GM19023 (cell line): Measurements from ENCODE around the gene MDN1.
"Not testable (repeated sequence)": the region's sequence is repeated elsewhere in the genome, so short reads cannot be mapped to it uniquely, and the experiment has no call there.

Experiments
- ATAC-seq: cut with Tn5 transposase; IDR thresholded peaks from one replicate; pipeline ENCODE4 v1.9.1; 2021; ENCODE audit warnings: mild to moderate bottlenecking, moderate library complexity; ENCODE audit not compliant: unreplicated experiment

Gene MDN1

GRCh38 chr6:89657445-89658158, 162.0 kb downstream of the MDN1 start:
- ATAC-seq: no peak

GRCh38 chr6:89655122-89655521, 164.5 kb downstream of the MDN1 start:
- no peak for ATAC-seq

GRCh38 chr6:89650579-89650978, 169.0 kb downstream of the MDN1 start:
- ATAC-seq: no peak

DNA sequence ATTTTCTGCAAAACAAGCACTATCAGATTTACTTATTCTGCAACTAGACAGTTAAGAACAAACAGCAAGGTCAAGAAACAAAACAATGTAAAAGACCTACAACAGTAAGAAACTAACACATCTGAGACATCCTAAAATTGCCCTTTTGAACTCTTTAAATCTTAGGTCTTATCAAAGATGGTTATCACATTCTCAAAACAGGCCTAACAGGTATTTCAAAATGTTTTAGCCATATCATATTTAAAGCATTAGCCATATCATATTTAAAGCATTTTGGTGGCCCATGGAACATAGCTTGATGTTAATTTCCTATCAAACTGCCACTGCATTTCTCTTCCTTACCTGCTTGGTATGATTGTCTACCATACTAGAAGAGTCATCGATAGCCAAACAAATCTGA, 169.9 kb downstream of the MDN1 start:
- no peak for ATAC-seq

- no peak for ATAC-seq
Measured at GRCh38 chr6:89644864-89645263, 174.7 kb downstream of the MDN1 start.

DNA sequence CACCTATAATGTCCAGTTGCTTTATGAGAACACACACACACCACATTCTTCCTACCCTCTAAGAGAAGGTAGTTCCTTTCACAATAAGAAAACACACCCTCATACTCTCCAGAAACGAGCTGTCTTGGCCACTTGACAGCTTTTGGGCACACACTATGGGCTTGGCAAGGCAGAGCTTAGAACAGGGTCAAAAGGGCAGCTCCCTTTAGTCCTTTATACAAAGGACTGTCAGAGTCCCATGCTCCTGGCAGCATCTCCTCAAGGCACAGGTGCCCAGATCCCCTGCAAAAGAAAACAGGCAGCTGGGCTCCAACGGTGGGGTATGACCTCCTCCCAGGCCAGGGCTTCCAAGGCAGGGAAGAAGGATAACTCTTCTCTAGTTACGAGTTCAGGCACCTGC, 176.2 kb downstream of the MDN1 start:
- no peak for ATAC-seq

- no peak for ATAC-seq
Measured at GRCh38 chr6:89642956-89643355, 176.6 kb downstream of the MDN1 start.

- not testable (repeated sequence) for ATAC-seq
Measured at GRCh38 chr6:89641581-89641980, 178.0 kb downstream of the MDN1 start.

DNA sequence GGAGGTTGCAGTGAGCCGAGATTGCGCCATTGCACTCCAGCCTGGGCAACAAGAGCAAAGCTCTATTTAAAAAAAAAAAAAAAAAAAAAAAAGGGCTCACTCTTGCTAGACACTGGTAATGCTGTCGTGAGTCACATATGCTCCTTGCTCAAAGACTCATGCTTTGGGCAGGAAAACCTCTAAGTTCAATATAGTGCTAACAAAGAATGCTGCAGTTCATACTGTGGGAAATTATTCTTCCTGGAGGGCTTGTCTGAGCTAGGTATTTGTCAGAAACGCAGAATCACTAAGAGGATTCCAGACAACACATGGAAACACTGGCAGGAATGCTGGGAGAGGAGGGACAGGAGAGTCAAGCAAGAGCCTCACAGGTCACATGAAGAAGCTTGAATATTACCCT, 178.8 kb downstream of the MDN1 start:
- ATAC-seq: no peak

- ATAC-seq: peak; percentile 99
Measured at GRCh38 chr6:89638320-89639195, 181.0 kb downstream of the MDN1 start, which contains the start of gene LYRM2. LYRM2 (minus strand) TSS chr6:89638747; CDS start chr6:89638716, 31 bp downstream.

DNA sequence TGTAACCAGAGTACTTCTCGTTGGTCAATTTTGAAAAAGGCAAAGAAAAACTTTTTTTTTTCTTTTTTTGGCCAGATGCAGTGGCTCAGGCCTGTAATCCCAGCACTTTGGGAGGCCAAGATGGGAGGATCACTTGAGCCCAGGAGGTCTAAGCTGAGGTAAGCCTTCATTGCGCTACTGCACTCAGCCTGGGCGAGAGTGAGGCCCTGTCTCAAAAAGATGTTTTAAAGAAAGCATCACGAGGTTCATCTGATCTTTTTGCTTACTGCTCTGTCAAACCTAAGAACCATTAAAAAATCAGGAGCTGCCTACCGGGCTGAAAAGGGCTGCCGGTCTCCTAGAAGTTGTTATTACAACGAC, 181.7 kb downstream of the MDN1 start:
- peak; percentile 6 for ATAC-seq

GRCh38 chr6:89636412-89636811, 183.2 kb downstream of the MDN1 start:
- ATAC-seq: not testable (repeated sequence)

GRCh38 chr6:89630488-89630887, 189.1 kb downstream of the MDN1 start:
- no peak for ATAC-seq

DNA sequence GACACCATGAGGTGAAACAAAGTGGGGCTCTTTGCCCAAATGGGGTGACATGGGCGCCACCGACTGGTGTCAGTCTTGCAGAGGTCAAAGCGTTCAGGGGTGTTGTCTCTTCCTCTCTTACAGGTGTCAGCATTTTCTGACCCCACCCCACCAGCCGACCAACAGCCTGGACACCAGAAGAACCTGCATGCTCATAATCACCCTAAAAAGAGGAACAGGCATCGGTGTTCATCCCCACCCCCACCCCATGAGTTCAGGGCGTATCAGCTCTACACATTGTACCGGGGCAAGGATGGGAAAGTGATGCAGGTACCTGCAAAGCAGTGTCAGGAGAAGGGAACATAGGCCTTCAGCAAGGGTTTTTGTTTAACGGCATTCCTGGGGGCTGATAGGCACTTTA, 195.8 kb downstream of the MDN1 start:
- no peak for ATAC-seq

DNA sequence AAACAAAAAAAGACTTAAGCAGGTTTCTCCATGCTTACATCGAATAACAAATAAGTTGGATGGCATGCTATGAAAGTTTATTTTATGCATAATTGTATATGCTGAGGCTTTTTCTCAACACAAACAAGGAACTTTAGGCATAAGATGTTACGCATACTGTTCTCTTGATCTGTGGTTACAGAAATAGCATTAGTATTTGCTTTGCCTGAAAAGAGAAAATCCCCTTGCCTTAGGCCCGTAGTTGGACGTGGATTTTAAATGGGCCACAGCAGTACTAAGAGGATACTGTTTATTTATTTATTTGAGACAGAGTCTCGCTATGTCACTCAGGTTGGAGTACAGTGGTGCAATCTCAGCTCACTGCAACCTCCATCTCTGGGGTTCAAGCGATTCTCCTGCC, 200.0 kb downstream of the MDN1 start:
- no peak for ATAC-seq

DNA sequence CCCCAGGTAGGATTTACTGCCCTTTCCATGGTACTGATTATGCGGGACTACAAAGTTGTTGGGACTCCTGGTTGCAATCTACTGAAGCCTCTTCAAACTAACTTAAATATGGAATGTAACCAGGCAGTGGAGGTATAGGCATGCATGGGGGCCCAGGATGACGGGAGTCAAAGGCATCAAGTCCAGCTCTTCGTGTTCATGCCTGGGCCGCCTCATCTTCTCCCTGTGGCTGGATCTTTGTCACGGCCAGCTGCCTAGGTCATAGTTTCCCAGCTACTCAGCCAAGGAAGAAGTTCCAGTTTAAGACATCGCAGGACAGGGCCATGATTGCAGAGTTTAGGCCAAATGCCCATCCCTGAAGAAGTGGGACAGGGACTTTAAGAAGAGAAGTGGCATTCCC, 201.6 kb downstream of the MDN1 start:
- no peak for ATAC-seq

GRCh38 chr6:89616531-89616930, 203.1 kb downstream of the MDN1 start:
- ATAC-seq: no peak

- no peak for ATAC-seq
Measured at GRCh38 chr6:89615882-89616281, 203.7 kb downstream of the MDN1 start.

GRCh38 chr6:89613790-89614189, 205.8 kb downstream of the MDN1 start:
- no peak for ATAC-seq

DNA sequence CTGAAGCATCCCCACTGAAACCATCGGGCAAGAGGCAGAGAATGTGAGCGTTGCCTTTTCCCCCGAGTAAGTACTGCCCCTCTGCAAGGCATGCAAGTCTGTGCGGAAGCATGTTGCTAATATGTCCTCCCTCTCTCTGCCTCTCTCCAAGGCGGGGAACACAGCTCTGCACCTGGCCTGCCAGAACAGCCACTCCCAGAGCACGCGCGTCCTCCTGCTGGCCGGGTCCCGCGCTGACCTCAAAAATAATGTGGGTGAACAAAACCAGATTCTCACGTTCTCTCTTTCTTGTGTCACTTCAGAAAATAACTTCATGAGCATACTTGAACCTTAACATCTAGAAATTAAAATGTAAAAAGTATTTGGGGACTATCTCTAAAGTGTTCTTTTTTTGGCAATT, 207.5 kb downstream of the MDN1 start:
- no peak for ATAC-seq

DNA sequence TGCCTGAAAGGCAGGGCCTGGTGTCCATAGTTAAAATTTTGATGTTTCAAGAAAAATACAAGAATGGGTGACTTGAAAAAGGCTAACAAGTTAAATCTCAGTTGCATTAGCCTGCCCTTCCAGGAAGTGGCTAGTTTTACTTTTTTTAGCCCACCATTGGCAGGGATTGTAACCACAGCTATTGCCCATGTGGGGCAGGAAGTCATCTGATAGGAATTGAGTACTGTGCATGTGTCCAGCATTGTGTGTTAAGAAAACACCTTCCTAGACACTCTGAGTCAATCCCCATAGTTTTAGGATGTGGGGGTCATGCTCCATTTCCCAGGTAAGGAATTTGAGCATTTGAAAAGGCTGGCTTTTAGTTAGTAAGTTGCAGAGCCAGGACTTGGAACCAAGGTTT, 207.9 kb downstream of the MDN1 start:
- ATAC-seq: no peak

DNA sequence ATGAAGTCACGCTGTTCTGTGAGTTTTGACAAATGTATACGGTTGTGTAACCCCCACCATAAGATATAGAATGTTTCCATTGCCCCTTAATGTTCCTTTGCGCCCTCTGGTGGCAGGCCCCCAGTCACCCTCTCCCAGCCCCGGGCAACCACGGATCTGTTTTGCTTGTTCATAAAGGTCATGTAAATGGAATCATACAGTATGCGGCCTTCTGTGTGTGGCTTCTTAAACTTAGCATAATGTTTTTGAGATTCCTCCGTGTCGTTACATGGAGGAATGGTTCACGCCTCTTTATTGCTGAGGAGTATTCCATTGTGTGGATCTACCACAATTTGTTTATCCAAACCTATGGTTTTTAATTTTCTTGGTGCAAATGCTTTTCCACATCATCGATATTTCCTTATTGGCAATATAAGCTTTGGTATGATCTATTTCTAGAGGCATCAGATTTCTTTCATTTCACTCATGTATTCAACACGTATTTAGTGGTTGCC, 209.4 kb downstream of the MDN1 start:
- ATAC-seq: peak; percentile 62
